HL-60 (cell line): ENCODE results near the gene PPP1R12B.

Source experiments
- CTCF ChIP-seq: IDR thresholded peaks from one replicate; pipeline ENCODE4 v1.5.1; 2011; ENCODE audit warnings: low read length, control low read depth, inconsistent platforms; ENCODE audit not compliant: insufficient read depth
- SPI1 ChIP-seq: IDR thresholded peaks from 2 replicates; pipeline ENCODE4 v1.6.1; 2012; ENCODE audit warnings: low read depth, mild to moderate bottlenecking, borderline replicate concordance

DNA sequence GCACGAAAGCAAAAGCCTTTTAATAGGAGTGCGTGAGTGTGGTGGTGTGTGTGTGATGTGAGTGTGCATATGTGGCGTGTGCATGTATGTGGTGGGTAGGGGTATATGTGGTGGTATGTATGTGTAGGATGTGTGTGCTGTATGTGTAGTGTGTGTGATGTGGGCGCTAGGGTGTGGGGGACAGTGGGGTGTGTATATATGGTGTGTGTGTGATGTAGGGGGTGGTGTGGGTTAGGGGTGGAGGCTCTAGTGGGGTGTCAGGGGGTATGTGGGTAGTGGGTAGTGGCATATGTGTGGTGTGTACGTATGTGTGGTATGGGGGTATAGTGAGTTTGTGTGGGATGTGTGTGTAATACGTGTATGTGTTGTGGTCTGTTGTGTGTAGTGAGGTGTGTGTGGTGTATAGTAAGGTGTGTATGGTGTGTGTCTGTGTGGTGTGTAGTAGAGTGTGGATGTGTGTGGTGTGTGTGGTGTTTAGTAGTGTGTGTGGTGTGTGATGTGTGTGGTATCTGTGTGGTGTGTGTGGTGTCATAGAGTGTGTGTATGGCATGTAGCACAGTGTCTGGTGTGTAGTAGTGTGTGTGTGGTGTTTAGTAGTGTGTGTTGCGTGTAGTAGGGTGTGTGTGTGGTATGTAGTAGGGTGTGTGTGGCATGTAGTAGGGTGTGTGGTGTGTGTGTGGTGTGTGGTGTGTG, 275.7 kb downstream of the PPP1R12B start:
- no peak for TF ChIP-seq SPI1
- no peak for TF ChIP-seq CTCF
